B cell (primary cell): Measurements from ENCODE around the gene FBXO8. TPM values are rescaled to one million over a fixed set of nuclear protein-coding genes. Genes with fewer than 3 reads are reported as not detected.

Experiments
- ATAC-seq: fragments of 200-7000 bp; cut with Tn5 transposase; one replicate; pipeline ENCODE4 v1.10.0; 2021; ENCODE audit warnings: low read depth, mild to moderate bottlenecking, moderate number of reproducible peaks, moderate library complexity
- CTCF ChIA-PET: fragments of 350-600 bp; sonication (Branson Sonifier 250); formaldehyde crosslinking; loops from one replicate; lab custom pipeline; 2021; ENCODE audit warnings: antibody characterized with exemption, inconsistent platforms; lab: Charles Lee
- POLR2A ChIA-PET: fragments of 350-600 bp; sonication (Branson Sonifier 250); formaldehyde crosslinking; loops from one replicate; lab custom pipeline; 2021; ENCODE audit warnings: antibody characterized with exemption; lab: Charles Lee
- DNase-seq: peaks from one replicate; pipeline ENCODE4 v3.0.0; 2013
- H2AFZ ChIP-seq: 2 replicates; pipeline ENCODE4 v1.6.1; 2012; ENCODE audit warnings: mild to moderate bottlenecking, low read depth, low read length; ENCODE audit not compliant: insufficient read depth, poor library complexity, severe bottlenecking
- H3K27ac ChIP-seq, 2 donors: 1 replicate in 1 of 2; 2 replicates in 1 of 2; pipeline ENCODE4 v1.5.1; 2012 to 2013; ENCODE audit warnings: low read length in 2 of 2, mild to moderate bottlenecking in 2 of 2, moderate library complexity in 1 of 2
- H3K27me3 ChIP-seq, 4 experiments: fragments of 200-600 bp in 1 of 4; sonication (generic) in 1 of 4; replicated peaks in 1 of 4; 1 replicate in 2 of 4; 2 replicates in 2 of 4; pipeline versions ENCODE4 v1.6.1 to v1.7.0; 2013 to 2016; ENCODE audit warnings: low read length in 3 of 4, mild to moderate bottlenecking in 2 of 4, mixed read lengths in 1 of 4, moderate library complexity in 1 of 4; ENCODE audit not compliant: insufficient read depth in 4 of 4, control insufficient read depth in 3 of 4; ENCODE audit errors: control extremely low read depth in 1 of 4
- H3K36me3 ChIP-seq, 2 experiments: replicated peaks in 1 of 2; 1 replicate in 1 of 2; 2 replicates in 1 of 2; pipeline versions ENCODE4 v1.6.1 to v1.7.1; 2013; ENCODE audit warnings: low read length in 1 of 2; ENCODE audit not compliant: insufficient read depth in 2 of 2, control insufficient read depth in 1 of 2; ENCODE audit errors: control extremely low read depth in 1 of 2, extremely low read depth in 1 of 2
- H3K4me1 ChIP-seq, 2 donors: fragments of 200-600 bp in 1 of 2; sonication (generic) in 1 of 2; 1 replicate in 1 of 2; 2 replicates in 1 of 2; pipeline versions ENCODE4 v1.5.1 to v1.6.1; 2013 to 2017; ENCODE audit warnings: low read length in 2 of 2; ENCODE audit not compliant: control insufficient read depth in 2 of 2, insufficient read depth in 2 of 2
- H3K4me2 ChIP-seq: replicated peaks from 2 replicates; pipeline ENCODE3; 2012; ENCODE audit warnings: mild to moderate bottlenecking, low read depth, low read length; ENCODE audit not compliant: poor library complexity, severe bottlenecking
- H3K4me3 ChIP-seq, 5 experiments: fragments of 200-600 bp in 1 of 5; sonication (generic) in 1 of 5; 1 replicate in 3 of 5; 2 replicates in 2 of 5; pipeline versions ENCODE4 v1.5.1 to v1.7.0; 2011 to 2016; ENCODE audit warnings: low read length in 4 of 5, mild to moderate bottlenecking in 4 of 5, low read depth in 2 of 5, control low read depth in 1 of 5, moderate library complexity in 1 of 5; ENCODE audit not compliant: insufficient read depth in 1 of 5; ENCODE audit errors: control extremely low read depth in 1 of 5, extremely low read depth in 1 of 5
- H3K79me2 ChIP-seq: fragments of 200-600 bp; sonication (generic); one replicate; pipeline ENCODE4 v1.6.0; 2016; ENCODE audit warnings: low read length; ENCODE audit not compliant: control insufficient read depth, insufficient read depth
- H3K9ac ChIP-seq: fragments of 200-600 bp; sonication (generic); 2 replicates; pipeline ENCODE4 v1.6.1; 2017; ENCODE audit warnings: mild to moderate bottlenecking, low read length, moderate library complexity
- H3K9me3 ChIP-seq, 3 donors: one replicate each; pipeline versions ENCODE4 v1.6.1 to v1.7.1; 2013; ENCODE audit warnings: low read length in 2 of 3; ENCODE audit not compliant: control insufficient read depth in 2 of 3, insufficient read depth in 1 of 3; ENCODE audit errors: control extremely low read depth in 1 of 3
- H4K20me1 ChIP-seq: 2 replicates; pipeline ENCODE4 v1.6.0; 2012; ENCODE audit warnings: mild to moderate bottlenecking, low read length; ENCODE audit not compliant: insufficient read depth, control insufficient read depth, poor library complexity, severe bottlenecking
- H3K27ac Mint-ChIP-seq: one replicate; pipeline ENCODE4 v1.8.0; 2021; ENCODE audit warnings: mixed read lengths
- H3K27me3 Mint-ChIP-seq: one replicate; pipeline ENCODE4 v1.8.0; 2021; ENCODE audit warnings: mixed read lengths
- H3K4me1 Mint-ChIP-seq: one replicate; pipeline ENCODE4 v1.8.0; 2021; ENCODE audit warnings: mixed read lengths
- H3K4me3 Mint-ChIP-seq: one replicate; pipeline ENCODE4 v1.8.0; 2021; ENCODE audit warnings: mixed read lengths
- H3K9me3 Mint-ChIP-seq: one replicate; pipeline ENCODE4 v1.8.0; 2022; ENCODE audit warnings: mixed read lengths; ENCODE audit not compliant: insufficient read depth
- EZH2 ChIP-seq: IDR thresholded peaks from 2 replicates; pipeline ENCODE4 v1.6.1; 2012; ENCODE audit warnings: borderline replicate concordance, low read depth, mild to moderate bottlenecking, moderate library complexity, low read length; ENCODE audit not compliant: insufficient read depth, poor library complexity, severe bottlenecking
- WGBS: methylation state at CpG from one replicate; pipeline ENCODE4 v1.1.5; 2013; ENCODE audit warnings: missing lambda C conversion rate; ENCODE audit not compliant: insufficient coverage; 5-methylcytosine and 5-hydroxymethylcytosine counted together
- intact Hi-C: fragments of 100-400 bp; cut with micrococcal nuclease; formaldehyde crosslinking; loops from one replicate; pipeline ENCODE4 v1.10.0; 2022
- polyA plus RNA-seq: library from polyadenylated mRNA; depleted of rRNA; stranded (reverse); fragments of >200 nt; gene quantifications from 2 replicates; pipeline ENCODE4 v1.2.3, GENCODE V29; 2012
- total RNA-seq, 2 donors: library from RNA; stranded (reverse); fragments of 120-200 nt in 1 of 2; gene quantifications; 1 replicate in 1 of 2; 2 replicates in 1 of 2; pipeline versions ENCODE4 v1.2.3 to v1.2.4, GENCODE V29; 2013 to 2022
- TF ChIP-seq, protein P1 (sequence below): fragments of 200-600 bp; IDR thresholded peaks from one replicate; pipeline ENCODE4 v1.8.0; 2022; ENCODE audit warnings: antibody characterized with exemption, mild to moderate bottlenecking

Gene FBXO8
- total and polyA plus RNA-seq, 2 donors (not counting 1 experiment from before 2014, with no cell fraction given) = 11.6 to 22.4 TPM

DNA sequence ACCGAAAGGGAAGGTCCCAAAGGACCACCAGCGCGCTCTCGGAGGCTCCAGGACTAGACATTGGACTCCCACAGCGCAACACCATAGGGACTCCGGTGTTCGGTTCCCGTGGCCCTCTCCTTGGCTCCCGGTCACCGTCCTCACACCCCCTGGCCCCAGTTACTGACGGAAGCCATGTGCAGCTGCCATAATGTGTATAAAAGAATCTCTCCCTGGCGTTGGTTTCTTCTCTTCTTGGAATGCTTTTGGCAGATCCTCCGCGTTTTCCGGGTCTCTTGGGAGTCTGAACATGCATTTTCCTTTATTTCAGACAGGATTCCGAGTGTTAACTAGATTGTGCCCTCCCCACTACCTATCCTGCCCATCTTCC, 69.8 kb downstream of the FBXO8 start:
- Histone ChIP-seq H3K79me2 (no peaks in the 10 kb centered on the region), H4K20me1 (no peaks in the 10 kb centered on the region), H3K27ac (no peak overlapping the region), H3K9me3 (peaks cover 0 to 36% (median 2%) of the 10 kb centered on the region in 3 donors), H3K4me2 (peak overlapping the region; percentile 60), H2AFZ (peak overlapping the region; percentile 2), H3K9ac (no peak overlapping the region), H3K4me1 (peaks cover 38 to 61% of the 10 kb centered on the region in 2 donors), H3K27me3 (peaks cover 2 to 90% (median 74%) of the 10 kb centered on the region in 4 experiments), H3K4me3 (no peak overlapping the region), H3K36me3 (no peaks in the 10 kb centered on the region)
- peak overlapping the region; percentile 58 for H3K4me3 Mint-ChIP-seq
- TF ChIP-seq EZH2 = no peak
- TF ChIP-seq, protein P1, sequence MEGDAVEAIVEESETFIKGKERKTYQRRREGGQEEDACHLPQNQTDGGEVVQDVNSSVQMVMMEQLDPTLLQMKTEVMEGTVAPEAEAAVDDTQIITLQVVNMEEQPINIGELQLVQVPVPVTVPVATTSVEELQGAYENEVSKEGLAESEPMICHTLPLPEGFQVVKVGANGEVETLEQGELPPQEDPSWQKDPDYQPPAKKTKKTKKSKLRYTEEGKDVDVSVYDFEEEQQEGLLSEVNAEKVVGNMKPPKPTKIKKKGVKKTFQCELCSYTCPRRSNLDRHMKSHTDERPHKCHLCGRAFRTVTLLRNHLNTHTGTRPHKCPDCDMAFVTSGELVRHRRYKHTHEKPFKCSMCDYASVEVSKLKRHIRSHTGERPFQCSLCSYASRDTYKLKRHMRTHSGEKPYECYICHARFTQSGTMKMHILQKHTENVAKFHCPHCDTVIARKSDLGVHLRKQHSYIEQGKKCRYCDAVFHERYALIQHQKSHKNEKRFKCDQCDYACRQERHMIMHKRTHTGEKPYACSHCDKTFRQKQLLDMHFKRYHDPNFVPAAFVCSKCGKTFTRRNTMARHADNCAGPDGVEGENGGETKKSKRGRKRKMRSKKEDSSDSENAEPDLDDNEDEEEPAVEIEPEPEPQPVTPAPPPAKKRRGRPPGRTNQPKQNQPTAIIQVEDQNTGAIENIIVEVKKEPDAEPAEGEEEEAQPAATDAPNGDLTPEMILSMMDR = no peak
- peak; percentile 27 for DNase-seq
- no peaks in the 10 kb centered on the region for H3K9me3 Mint-ChIP-seq
- peak overlapping the region; percentile 42 for H3K27ac Mint-ChIP-seq
- peaks cover 79% of the 10 kb centered on the region for H3K27me3 Mint-ChIP-seq
- WGBS = 16% methylated on average over 14 of the region's 16 CpGs
- POLR2A ChIA-PET = no interaction called here
- ATAC-seq = no peak
- CTCF ChIA-PET = interaction anchor here (2.4 kb wide), 1 partner anchor 9 kb away, joined by 7 read pairs; no protein-coding TSS in a partner anchor
- intact Hi-C loops = loop anchor here (5.0 kb wide), 1 partner anchor 706 kb away; no protein-coding TSS in a partner anchor
- H3K4me1 Mint-ChIP-seq = peaks cover 46% of the 10 kb centered on the region

- peaks cover 0 to 21% (median 2%) of the 10 kb centered on the region in 3 donors for H3K9me3 ChIP-seq
- no peak overlapping the region for H3K4me3 Mint-ChIP-seq
- peaks cover 2 to 87% (median 58%) of the 10 kb centered on the region in 4 experiments for H3K27me3 ChIP-seq
- no peak overlapping the region for H3K27ac Mint-ChIP-seq
- TF ChIP-seq, protein P1 = no peak
- H3K27ac ChIP-seq = no peak overlapping the region
- H3K27me3 Mint-ChIP-seq = peaks cover 71% of the 10 kb centered on the region
- H3K79me2 ChIP-seq = no peaks in the 10 kb centered on the region
- H4K20me1 ChIP-seq = no peaks in the 10 kb centered on the region
- intact Hi-C loops = loop anchor here (5.0 kb wide), 1 partner anchor 705 kb away; no protein-coding TSS in a partner anchor
- no peak overlapping the region for H3K4me3 ChIP-seq
- ChIA-PET CTCF (interaction anchor here (0.8 kb wide), 2 partner anchors 8 to 23 kb away, joined by 3 to 4 read pairs; no protein-coding TSS in a partner anchor), POLR2A (no interaction called here)
- H3K9ac ChIP-seq = peak overlapping the region; percentile 8
- peaks cover 36% of the 10 kb centered on the region for H3K4me1 Mint-ChIP-seq
- H2AFZ ChIP-seq = no peak overlapping the region
- no peaks in the 10 kb centered on the region for H3K36me3 ChIP-seq
- peaks cover 30 to 45% of the 10 kb centered on the region in 2 donors for H3K4me1 ChIP-seq
- H3K4me2 ChIP-seq = peak overlapping the region; percentile 48
- DNase-seq = no peak
- WGBS = no CpG with 5 or more reads among the region's 5 CpGs
- H3K9me3 Mint-ChIP-seq = no peaks in the 10 kb centered on the region
- ATAC-seq = no peak
These were observed 71.4 kb downstream of the FBXO8 start for GRCh38 chr4:174212061-174212460.
